Activated naive CD4-positive, alpha-beta T cell treated with anti-CD3 and anti-CD28 coated beads, Interleukin-2, amount 10 ng/mL, durations not matched to agents 7 days and 5 days (primary cell): ENCODE data around the gene GLS.
"Not testable (repeated sequence)": the region's sequence is repeated elsewhere in the genome, so short reads cannot be mapped to it uniquely, and the experiment has no call there.

Experiments
- CTCF ChIA-PET: fragments of 350-600 bp; sonication (Branson Sonifier 250); formaldehyde crosslinking; loops from one replicate; lab custom pipeline; 2021; ENCODE audit warnings: antibody characterized with exemption; lab: Charles Lee
- DNase-seq: peaks from one replicate; pipeline ENCODE4 v3.0.0-alpha.2; 2020
- H3K27ac Mint-ChIP-seq: one replicate; pipeline ENCODE4 v1.8.0; 2021; ENCODE audit warnings: mild to moderate bottlenecking, moderate library complexity, mixed read lengths
- H3K27me3 Mint-ChIP-seq: one replicate; pipeline ENCODE4 v1.8.0; 2021; ENCODE audit warnings: mild to moderate bottlenecking, mixed read lengths
- H3K36me3 Mint-ChIP-seq: one replicate; pipeline ENCODE4 v1.8.0; 2021; ENCODE audit warnings: mixed read lengths
- H3K4me1 Mint-ChIP-seq: one replicate; pipeline ENCODE4 v1.8.0; 2021; ENCODE audit warnings: mixed read lengths
- H3K4me3 Mint-ChIP-seq: one replicate; pipeline ENCODE4 v1.8.0; 2021; ENCODE audit warnings: mild to moderate bottlenecking, moderate library complexity, mixed read lengths
- H3K9me3 Mint-ChIP-seq: one replicate; pipeline ENCODE4 v1.8.0; 2021; ENCODE audit warnings: mixed read lengths

GLS gene

DNA sequence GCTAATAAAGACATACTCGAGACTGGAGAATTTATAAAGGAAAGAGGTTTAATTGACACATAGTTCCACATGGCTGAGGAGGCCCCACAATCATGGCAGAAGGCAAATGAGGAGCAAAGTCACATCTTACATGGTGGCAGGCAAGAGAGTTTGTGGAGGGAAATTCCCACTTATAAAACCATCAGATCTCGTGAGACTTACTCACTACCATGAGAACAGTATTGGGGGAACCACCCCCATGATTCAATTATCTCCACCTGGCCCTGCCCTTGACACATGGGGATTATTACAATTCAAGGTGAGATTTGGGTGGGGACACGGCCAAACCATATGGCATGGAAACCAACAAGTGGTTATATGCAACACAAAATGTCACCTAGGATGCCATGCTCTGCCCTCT lies 114.7 kb downstream of the GLS start:
- Mint-ChIP-seq H3K4me1 (peaks cover 78% of the 10 kb centered on the region), H3K27ac (peak overlapping the region; percentile 76), H3K36me3 (peaks cover 85% of the 10 kb centered on the region)
- CTCF ChIA-PET = interaction anchor here (0.6 kb wide), 1 partner anchor 627 kb away, joined by 3 read pairs; no protein-coding TSS in a partner anchor
- H3K9me3 Mint-ChIP-seq, H3K27me3 Mint-ChIP-seq, DNase-seq, H3K4me3 Mint-ChIP-seq: not testable (repeated sequence)

DNA sequence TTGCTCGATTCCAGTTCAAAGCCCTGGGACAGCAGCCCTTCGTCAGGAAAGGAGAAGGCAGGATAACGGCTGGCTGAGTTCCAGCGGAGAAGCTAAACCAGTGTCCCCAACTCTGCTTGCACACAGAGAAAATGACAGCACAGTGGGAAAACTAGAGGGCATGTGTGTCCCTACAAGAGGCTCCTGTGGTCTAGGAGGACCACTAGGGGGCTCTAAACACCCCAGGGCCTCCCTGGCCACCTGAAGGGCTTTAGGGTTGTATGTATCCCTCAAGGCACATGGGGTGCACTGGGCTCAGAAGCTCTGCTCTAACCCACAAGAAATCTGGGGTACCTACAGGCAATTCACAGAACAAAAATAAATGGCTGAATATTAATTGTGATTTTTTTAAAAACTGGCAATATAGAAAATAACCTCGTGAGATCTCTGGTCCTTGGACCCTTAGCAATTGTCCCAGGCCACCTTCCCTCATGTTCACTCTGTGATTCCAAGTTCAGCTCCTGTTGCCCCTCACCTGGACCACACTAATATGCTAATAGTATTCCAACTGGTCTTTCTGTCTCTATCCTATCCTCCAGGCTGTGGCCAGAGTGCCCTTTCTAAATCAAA lies 115.8 kb downstream of the GLS start:
- Mint-ChIP-seq H3K36me3 (peaks cover 86% of the 10 kb centered on the region), H3K4me1 (peaks cover 79% of the 10 kb centered on the region), H3K9me3 (no peaks in the 10 kb centered on the region), H3K27me3 (no peaks in the 10 kb centered on the region), H3K27ac (peak overlapping the region; percentile 76), H3K4me3 (no peak overlapping the region)
- DNase-seq = peak; percentile 54
- CTCF ChIA-PET = interaction anchor here (1.0 to 1.1 kb wide), 3 partner anchors 9 to 160 kb away, joined by 3 to 4 read pairs (median 3); no protein-coding TSS in a partner anchor

DNA sequence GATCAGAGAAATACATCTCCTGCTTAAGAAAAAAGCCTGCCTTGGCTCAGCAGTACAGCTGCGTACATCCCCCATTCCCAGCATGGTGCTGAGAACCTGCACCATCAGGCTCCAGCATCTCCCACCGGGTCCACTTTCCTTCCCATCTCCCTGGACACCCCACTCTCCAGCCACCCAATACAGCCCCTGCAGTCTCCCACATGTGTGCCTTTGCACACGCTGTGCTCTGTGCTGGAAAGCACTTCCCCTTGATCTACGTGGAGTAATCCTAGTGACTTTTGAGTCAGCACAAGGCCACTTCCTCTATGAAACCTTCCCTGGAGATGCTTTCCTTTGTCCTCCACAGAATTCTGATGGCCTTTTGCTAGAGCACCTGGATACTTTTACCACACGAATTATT lies 116.3 kb downstream of the GLS start:
- no peaks in the 10 kb centered on the region for H3K27me3 Mint-ChIP-seq
- H3K4me3 Mint-ChIP-seq = no peak overlapping the region
- no peak for DNase-seq
- peaks cover 90% of the 10 kb centered on the region for H3K36me3 Mint-ChIP-seq
- H3K27ac Mint-ChIP-seq = peak overlapping the region; percentile 55
- CTCF ChIA-PET = interaction anchor here (0.9 to 1.1 kb wide), 4 partner anchors 9 to 159 kb away, joined by 3 to 4 read pairs (median 3); no protein-coding TSS in a partner anchor
- peaks cover 81% of the 10 kb centered on the region for H3K4me1 Mint-ChIP-seq
- no peaks in the 10 kb centered on the region for H3K9me3 Mint-ChIP-seq

DNA sequence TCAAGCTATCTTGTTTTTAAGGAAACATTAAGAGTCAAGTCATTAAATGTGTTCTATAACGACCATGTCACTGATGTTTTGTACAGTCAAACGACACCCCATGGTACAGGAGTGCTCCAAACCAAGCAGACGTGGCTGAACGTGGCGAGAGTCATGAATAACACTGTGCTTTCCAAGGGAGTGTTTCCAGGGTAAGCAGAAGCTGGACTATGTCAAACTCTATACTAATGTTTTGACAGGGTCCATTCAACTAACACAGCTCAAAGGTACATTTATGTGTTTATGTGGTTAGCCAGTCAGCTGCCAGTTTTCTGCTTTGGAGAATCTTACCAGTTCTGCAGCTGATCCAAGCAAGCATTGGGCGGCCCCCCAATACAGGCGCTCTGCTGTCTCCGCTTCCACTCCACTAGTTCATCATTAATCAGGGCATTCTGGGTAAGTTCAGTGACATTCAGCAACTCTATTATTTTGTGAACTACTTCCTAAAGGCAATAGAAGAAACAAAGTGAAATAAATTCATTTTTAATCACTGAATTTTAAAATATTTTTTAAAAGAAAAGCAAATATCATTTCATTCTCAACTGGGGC lies 117.0 kb downstream of the GLS start:
- CTCF ChIA-PET = interaction anchor here (0.7 to 1.1 kb wide), 3 partner anchors 14 to 37 kb away, joined by 3 to 4 read pairs (median 3); no protein-coding TSS in a partner anchor
- Mint-ChIP-seq H3K27ac (peak overlapping the region; percentile 55), H3K4me1 (peaks cover 82% of the 10 kb centered on the region), H3K9me3 (no peaks in the 10 kb centered on the region), H3K4me3 (no peak overlapping the region), H3K27me3 (no peaks in the 10 kb centered on the region), H3K36me3 (peaks cover 93% of the 10 kb centered on the region)
- DNase-seq = no peak

DNA sequence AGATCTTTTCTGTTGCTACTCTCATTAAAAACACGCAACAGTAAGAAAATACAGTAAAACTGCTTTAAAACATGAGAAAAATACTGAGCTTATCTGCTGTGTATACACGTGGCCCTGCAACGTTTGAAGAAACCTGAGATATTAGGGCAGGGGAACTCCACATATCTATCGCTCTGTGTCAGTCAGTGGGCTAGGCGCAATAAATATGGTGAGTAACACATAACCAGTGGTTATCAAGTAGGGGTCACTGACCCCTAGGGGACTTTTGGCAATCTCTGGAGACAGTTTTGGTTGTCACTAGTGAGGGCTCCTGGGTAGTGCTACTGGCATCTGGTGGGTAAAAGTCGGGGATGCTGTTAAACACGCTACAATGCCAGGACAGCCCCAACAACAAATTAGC lies 118.4 kb downstream of the GLS start:
- CTCF ChIA-PET = no interaction called here
- peaks cover 93% of the 10 kb centered on the region for H3K36me3 Mint-ChIP-seq
- H3K4me1 Mint-ChIP-seq = peaks cover 84% of the 10 kb centered on the region
- peaks cover 6% of the 10 kb centered on the region for H3K9me3 Mint-ChIP-seq
- peak overlapping the region; percentile 38 for H3K27ac Mint-ChIP-seq
- DNase-seq = no peak
- H3K27me3 Mint-ChIP-seq = no peaks in the 10 kb centered on the region
- H3K4me3 Mint-ChIP-seq = no peak overlapping the region

DNA sequence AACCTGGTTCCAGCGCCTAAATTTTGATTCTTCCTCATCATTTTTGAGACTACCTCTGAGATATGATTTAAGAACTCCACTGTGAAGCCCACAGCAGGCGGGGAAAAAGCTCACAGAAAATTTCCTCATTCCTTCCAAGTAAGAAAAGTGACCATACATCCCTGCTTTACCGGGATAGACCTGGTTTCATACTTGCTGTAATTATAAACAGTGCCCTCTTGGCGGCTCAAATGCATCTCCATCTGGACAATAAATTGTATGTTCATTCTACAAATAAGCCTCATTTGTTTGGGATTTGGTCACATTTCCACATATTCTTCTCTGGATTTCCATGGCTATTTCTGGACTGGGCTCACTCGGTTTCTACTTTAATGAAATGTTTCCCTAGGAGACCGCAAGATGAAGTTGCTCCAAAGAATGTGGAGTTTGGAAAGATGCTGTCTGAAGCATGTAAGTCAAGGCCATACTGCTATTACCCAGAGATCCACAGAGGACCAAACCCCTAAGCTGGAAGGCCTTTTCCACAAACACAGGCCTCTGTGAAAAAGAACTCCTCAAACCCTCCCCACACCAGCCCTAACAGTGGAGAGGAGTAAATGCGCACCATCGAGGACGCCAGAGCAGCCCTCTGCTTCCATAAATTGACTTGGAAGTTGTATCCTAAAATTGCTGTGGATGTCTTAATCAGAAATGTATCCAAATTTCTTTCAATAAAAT lies 119.5 kb downstream of the GLS start:
- peaks cover 88% of the 10 kb centered on the region for H3K4me1 Mint-ChIP-seq

DNA sequence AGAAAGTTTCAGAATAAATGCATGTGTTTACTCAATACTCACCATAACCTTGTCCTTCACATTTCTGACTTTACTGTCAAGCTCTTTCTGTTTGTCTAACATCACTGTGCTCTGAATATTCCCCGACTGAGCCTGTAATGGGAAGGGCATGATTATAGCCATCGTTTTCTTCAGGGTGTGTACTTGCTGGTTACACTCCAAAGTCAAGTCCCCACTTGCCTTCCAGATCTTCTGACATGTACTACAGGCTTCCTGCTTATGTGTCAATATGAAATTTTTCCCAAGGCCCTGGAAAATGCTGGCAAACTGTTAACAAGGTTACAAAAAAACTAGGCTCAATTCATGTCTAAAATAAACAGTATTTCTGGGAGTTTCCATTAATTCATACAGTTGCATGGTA lies 120.4 kb downstream of the GLS start:
- Mint-ChIP-seq H3K4me1 (peaks cover 85% of the 10 kb centered on the region), H3K27ac (peak overlapping the region; percentile 47), H3K36me3 (peaks cover 96% of the 10 kb centered on the region), H3K4me3 (no peak overlapping the region), H3K27me3 (no peaks in the 10 kb centered on the region), H3K9me3 (peaks cover 18% of the 10 kb centered on the region)
- no peak for DNase-seq
- CTCF ChIA-PET = no interaction called here

More for the DNA sequence above, 119.5 kb downstream of the GLS start:
- no peaks in the 10 kb centered on the region for H3K27me3 Mint-ChIP-seq
- CTCF ChIA-PET = no interaction called here
- no peak overlapping the region for H3K4me3 Mint-ChIP-seq
- peak overlapping the region; percentile 46 for H3K27ac Mint-ChIP-seq
- H3K36me3 Mint-ChIP-seq = peaks cover 96% of the 10 kb centered on the region
- no peak for DNase-seq
- H3K9me3 Mint-ChIP-seq = peaks cover 16% of the 10 kb centered on the region

DNA sequence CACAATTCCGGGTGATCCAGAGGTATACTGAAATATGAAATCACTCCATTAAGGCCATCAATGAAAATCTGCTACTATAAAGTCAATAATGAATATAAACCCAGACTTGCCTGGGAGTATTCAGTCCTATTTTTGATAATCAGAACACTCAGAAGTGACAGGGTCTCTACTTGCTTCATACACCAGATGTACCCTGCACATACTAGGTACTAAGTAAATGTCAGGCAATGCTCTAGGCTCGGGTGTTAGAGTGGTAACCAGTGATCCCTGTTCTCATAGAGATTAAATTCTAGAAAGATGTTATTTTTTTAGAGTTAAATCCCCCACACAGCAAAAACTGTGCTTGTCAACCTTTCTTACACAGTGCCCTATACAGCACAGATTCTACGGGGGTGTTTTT lies 121.0 kb downstream of the GLS start:
- peaks cover 85% of the 10 kb centered on the region for H3K4me1 Mint-ChIP-seq
- DNase-seq = no peak
- CTCF ChIA-PET = interaction anchor here (1.4 to 1.6 kb wide), 2 partner anchors 10 to 27 kb away, joined by 4 to 6 read pairs; no protein-coding TSS in a partner anchor
- H3K9me3 Mint-ChIP-seq = peaks cover 23% of the 10 kb centered on the region
- H3K36me3 Mint-ChIP-seq = peaks cover 96% of the 10 kb centered on the region
- H3K27ac Mint-ChIP-seq = peak overlapping the region; percentile 75
- no peak overlapping the region for H3K4me3 Mint-ChIP-seq
- H3K27me3 Mint-ChIP-seq = no peaks in the 10 kb centered on the region

DNA sequence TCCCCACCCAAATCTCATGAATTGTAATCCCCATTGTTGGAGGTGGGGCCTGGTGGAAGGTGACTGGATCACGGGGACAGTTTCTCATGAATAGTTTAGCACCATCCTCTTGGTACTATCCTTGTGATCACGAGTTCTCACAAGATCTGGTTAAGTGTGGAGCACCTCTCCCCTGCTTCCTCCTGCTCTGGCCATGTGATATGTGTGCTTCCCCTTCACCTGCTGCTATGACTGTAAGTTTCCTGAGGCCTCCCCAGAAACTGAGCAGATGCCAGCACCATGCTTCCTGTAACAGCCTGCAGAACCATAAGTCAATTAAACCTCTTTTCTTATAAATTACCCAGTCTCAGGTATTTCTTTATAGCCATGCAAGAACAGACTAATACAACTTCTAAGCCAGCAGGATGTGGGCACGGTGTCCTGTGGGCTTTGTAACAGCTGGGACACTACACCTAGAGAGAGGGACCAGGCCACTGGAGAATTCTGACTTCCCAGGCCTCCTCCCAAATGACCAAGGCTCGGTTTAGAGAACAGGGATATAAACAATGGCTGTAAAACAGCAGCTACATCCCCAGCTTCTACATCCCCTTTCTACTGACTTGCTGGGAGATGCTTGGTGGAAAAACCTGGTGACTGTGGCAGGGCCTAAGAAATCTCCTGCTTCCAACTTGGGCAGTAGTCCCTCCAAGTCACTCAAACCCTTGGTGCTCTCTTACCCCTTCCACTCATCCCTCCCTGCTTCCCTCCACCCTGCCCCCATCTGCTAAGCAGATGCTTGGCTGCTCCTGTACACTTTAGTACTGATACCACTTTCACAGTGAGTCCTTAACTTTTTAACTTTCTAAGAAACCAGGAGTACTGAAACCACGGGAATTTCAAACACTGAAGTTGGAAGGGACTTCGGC lies 123.0 kb downstream of the GLS start:
- Mint-ChIP-seq H3K27me3 (no peaks in the 10 kb centered on the region), H3K4me3 (peak overlapping the region; percentile 27), H3K9me3 (peaks cover 26% of the 10 kb centered on the region), H3K27ac (peak overlapping the region; percentile 79), H3K4me1 (peaks cover 89% of the 10 kb centered on the region), H3K36me3 (peaks cover 99% of the 10 kb centered on the region)
- no peak for DNase-seq
- CTCF ChIA-PET = interaction anchor here (1.5 kb wide), 1 partner anchor 20 kb away, joined by 3 read pairs; no protein-coding TSS in a partner anchor

DNA sequence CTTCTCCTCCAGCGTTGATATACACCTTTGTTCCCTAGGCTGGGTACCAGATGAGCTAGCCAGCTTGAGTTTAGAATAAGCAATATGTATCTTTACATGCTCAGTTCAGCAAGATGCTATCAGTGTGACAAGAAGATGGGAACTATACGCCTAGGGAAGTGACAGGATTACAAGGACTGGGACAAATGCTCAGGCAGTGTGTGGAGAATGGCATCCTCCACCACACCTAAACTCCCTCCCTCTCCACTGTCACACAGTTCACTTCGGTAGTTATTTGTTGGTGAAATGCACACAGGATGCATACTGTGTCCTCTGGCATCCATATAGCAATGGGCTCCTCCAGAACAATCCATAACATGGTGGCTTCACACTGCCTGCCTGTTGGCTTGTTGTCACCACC lies 125.7 kb downstream of the GLS start:
- no peak overlapping the region for H3K27ac Mint-ChIP-seq
- H3K4me1 Mint-ChIP-seq = peaks cover 89% of the 10 kb centered on the region
- H3K9me3 Mint-ChIP-seq = peaks cover 26% of the 10 kb centered on the region
- peak overlapping the region; percentile 8 for H3K4me3 Mint-ChIP-seq
- DNase-seq = no peak
- H3K27me3 Mint-ChIP-seq = no peaks in the 10 kb centered on the region
- peaks cover 96% of the 10 kb centered on the region for H3K36me3 Mint-ChIP-seq
- CTCF ChIA-PET = no interaction called here

DNA sequence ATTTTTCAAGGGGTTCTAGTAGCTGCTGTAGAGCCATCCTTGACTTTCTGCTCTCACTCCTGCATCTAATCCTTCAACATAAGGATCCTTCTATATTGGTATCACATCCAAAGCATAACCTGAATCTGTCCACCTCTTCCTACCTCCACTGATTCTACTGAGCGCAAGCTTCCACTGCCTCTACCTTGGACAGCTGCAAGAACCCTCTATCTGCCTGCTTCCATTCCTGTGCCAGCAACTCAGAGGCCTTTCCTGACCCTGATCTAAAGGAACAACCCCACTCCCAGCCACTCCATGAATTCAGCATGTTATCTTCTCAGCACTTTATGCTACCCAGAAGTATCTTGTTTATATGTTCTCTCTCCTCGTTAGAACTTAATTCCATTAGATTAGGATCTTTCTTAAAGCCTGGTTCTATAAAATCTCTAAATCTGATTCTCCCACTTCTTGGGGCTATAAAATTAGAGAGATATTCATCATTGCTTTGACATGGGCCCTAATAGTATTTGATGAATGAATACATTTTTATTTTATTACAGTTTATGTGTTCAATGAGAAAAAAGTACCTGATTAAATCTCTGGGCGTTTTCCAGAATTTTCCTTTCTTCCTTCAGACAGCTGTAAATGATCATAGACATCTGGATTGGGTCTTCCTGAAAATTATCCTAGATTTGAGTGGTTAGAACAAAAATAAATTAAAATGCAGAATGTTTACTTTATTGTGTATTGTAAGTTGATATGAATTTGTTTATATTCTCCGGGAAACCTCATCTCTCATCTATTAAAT lies 126.6 kb downstream of the GLS start:
- Mint-ChIP-seq H3K27me3 (no peaks in the 10 kb centered on the region), H3K4me1 (peaks cover 86% of the 10 kb centered on the region), H3K9me3 (peaks cover 26% of the 10 kb centered on the region), H3K27ac (peak overlapping the region; percentile 64), H3K4me3 (peak overlapping the region; percentile 18), H3K36me3 (peaks cover 93% of the 10 kb centered on the region)
- no peak for DNase-seq
- CTCF ChIA-PET = interaction anchor here (1.3 kb wide), 1 partner anchor 21 kb away, joined by 5 read pairs; no protein-coding TSS in a partner anchor

DNA sequence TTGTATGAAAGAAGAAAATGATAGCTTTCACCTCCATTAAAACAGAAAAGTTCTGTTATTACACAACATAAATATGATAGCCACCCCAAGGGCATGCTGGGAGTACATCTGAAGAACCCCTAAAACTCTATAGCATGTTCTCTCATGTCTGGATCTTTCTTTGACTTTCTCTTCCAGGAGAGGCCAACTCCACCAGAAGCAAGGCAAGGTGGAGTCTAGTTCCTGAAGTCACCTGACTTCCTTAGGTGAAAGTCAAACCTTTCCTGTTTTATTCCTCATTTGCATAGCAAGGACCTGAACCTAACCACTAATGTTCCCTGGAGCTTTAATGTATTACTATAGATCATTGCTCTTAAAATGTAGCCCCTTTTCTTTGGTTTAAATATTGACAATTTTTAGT lies 127.7 kb downstream of the GLS start:
- Mint-ChIP-seq H3K9me3 (peaks cover 26% of the 10 kb centered on the region), H3K27ac (peak overlapping the region; percentile 80), H3K4me1 (peaks cover 75% of the 10 kb centered on the region), H3K27me3 (no peaks in the 10 kb centered on the region), H3K36me3 (peaks cover 82% of the 10 kb centered on the region), H3K4me3 (peak overlapping the region; percentile 63)
- CTCF ChIA-PET = interaction anchor here (1.3 kb wide), 1 partner anchor 22 kb away, joined by 5 read pairs; no protein-coding TSS in a partner anchor
- DNase-seq = no peak
